ENCODE results near the gene DYNC2I2.

DNA sequence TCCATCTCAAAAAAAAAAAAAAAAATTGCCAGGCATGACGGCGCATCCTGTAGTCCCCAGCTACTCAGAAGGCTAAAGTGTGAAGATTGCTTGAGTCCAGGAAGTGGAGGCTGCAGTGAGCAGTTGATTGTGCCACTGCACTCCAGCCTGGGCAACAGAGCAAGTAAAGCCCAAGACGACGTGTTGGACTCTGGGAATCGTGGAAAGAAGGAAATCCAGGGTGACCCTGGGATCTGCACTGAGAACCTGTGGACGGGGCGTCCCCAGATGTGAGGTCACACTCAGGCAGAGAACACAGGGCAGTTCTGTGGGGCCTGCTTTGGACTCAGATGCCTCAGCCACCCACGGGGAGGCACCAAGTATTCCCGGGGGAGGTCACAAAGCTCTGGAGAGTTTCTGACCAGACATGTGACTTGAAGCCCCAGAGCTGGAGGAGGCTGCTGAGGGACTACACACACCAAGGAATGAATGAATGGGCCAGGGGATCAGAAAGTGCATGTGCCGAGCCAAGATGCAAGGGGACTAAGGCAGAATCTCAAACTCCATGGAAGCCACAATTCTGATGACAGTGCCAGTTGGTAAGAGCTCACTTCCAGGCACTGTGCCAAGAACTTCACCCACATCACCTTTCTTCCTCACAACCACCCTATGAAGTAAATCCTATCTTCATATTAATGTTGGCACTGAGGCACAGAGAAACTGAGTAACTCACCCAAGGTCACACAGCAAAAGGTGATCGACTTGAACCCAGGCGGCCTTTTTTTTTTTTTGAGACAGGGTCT is 12.9 kb downstream of the DYNC2I2 start:
- TF ChIP-seq POLR2A (IDR thresholded peaks at IDR 0.05), result no peak
- TF ChIP-seq, protein P1, sequence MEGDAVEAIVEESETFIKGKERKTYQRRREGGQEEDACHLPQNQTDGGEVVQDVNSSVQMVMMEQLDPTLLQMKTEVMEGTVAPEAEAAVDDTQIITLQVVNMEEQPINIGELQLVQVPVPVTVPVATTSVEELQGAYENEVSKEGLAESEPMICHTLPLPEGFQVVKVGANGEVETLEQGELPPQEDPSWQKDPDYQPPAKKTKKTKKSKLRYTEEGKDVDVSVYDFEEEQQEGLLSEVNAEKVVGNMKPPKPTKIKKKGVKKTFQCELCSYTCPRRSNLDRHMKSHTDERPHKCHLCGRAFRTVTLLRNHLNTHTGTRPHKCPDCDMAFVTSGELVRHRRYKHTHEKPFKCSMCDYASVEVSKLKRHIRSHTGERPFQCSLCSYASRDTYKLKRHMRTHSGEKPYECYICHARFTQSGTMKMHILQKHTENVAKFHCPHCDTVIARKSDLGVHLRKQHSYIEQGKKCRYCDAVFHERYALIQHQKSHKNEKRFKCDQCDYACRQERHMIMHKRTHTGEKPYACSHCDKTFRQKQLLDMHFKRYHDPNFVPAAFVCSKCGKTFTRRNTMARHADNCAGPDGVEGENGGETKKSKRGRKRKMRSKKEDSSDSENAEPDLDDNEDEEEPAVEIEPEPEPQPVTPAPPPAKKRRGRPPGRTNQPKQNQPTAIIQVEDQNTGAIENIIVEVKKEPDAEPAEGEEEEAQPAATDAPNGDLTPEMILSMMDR (IDR thresholded peaks at IDR 0.05), result no peak

Data from uterus (tissue), 2 donors.